OCI-LY7 (cell line): ENCODE results near the gene ADAMTSL3.

ENCODE experiments used
- CTCF ChIP-seq: fragments of 200-600 bp; sonication (generic); conservative IDR thresholded peaks from 2 replicates; pipeline ENCODE4 v1.5.1; 2014; ENCODE audit warnings: mild to moderate bottlenecking, antibody characterized with exemption, low read length, moderate library complexity, mixed read lengths
- EZH2phosphoT487 ChIP-seq: fragments of 200-600 bp; sonication (generic); IDR thresholded peaks from 2 replicates; pipeline ENCODE4 v1.6.1; 2018; ENCODE audit warnings: low read depth, borderline replicate concordance, mild to moderate bottlenecking, mixed run types, antibody characterized with exemption, low read length, moderate library complexity, mixed read lengths

- TF ChIP-seq CTCF (no peak), EZH2phosphoT487 (no peak)
Observed at GRCh38 chr15:83688201-83688600, 34.3 kb downstream of the ADAMTSL3 start.
